H1 (cell line): ENCODE data around the gene SEMA6A. TPM values are rescaled to one million over a fixed set of nuclear protein-coding genes. Genes with fewer than 3 reads are reported as not detected.

Experiments
- CTCF ChIA-PET: fragments of 300-600 bp; sonication (Branson Sonifier 250); formaldehyde crosslinking; loops from one replicate; lab custom pipeline; 2021; ENCODE audit not compliant: partially characterized antibody; lab: Charles Lee
- POLR2A ChIA-PET: fragments of 300-600 bp; sonication (Branson Sonifier 250); formaldehyde crosslinking; loops from one replicate; lab custom pipeline; 2021; ENCODE audit warnings: inconsistent platforms; ENCODE audit not compliant: partially characterized antibody; lab: Charles Lee
- DNase-seq, 2 experiments: peaks; one replicate each; pipeline versions ENCODE4 v3.0.0 to v3.0.0-alpha.2; 2010 to 2022; ENCODE audit warnings: low spot score in 2 of 2, low read depth in 1 of 2, mixed read lengths in 1 of 2
- FAIRE-seq: peaks from 2 replicates; lab custom pipeline; 2011; peaks lifted over from hg19 to GRCh38; lab: Jason Lieb, UNC
- H2AFZ ChIP-seq: 2 replicates; pipeline ENCODE4 v1.8.1; 2012; ENCODE audit warnings: low read length, inconsistent platforms
- H2AK5ac ChIP-seq: 2 replicates; pipeline ENCODE4 v1.6.1; 2013; ENCODE audit warnings: low read depth, low read length
- H2BK120ac ChIP-seq: replicated peaks from 2 replicates; pipeline ENCODE3; 2013; ENCODE audit warnings: low read depth, low read length, inconsistent platforms
- H2BK12ac ChIP-seq: 2 replicates; pipeline ENCODE4 v1.6.1; 2013; ENCODE audit warnings: low read depth, low read length
- H2BK15ac ChIP-seq: 2 replicates; pipeline ENCODE4 v1.6.1; 2013; ENCODE audit warnings: low read length
- H2BK20ac ChIP-seq: 2 replicates; pipeline ENCODE4 v1.6.1; 2013; ENCODE audit warnings: low read length
- H2BK5ac ChIP-seq: 2 replicates; pipeline ENCODE4 v1.6.1; 2013; ENCODE audit warnings: low read depth, low read length
- H3K14ac ChIP-seq: 2 replicates; pipeline ENCODE4 v1.6.1; 2013; ENCODE audit warnings: inconsistent platforms; ENCODE audit not compliant: insufficient read length
- H3K18ac ChIP-seq: 2 replicates; pipeline ENCODE4 v1.6.1; 2013; ENCODE audit warnings: low read length; ENCODE audit errors: extremely low read depth
- H3K23ac ChIP-seq: 2 replicates; pipeline ENCODE4 v1.6.1; 2013; ENCODE audit warnings: inconsistent platforms; ENCODE audit not compliant: insufficient read length
- H3K23me2 ChIP-seq: 2 replicates; pipeline ENCODE4 v1.6.1; 2013; ENCODE audit warnings: low read depth, low read length
- H3K27ac ChIP-seq: 2 replicates; pipeline ENCODE4 v1.6.1; 2011; ENCODE audit warnings: low read depth, low read length, inconsistent platforms
- H3K27me3 ChIP-seq, 4 experiments: replicated peaks in 1 of 4; 1 replicate in 1 of 4; 2 replicates in 3 of 4; pipeline versions ENCODE4 v1.6.1 to v1.8.1; 2011 to 2013; ENCODE audit warnings: low read length in 3 of 4, mild to moderate bottlenecking in 3 of 4, inconsistent platforms in 2 of 4, mixed read lengths in 2 of 4, moderate library complexity in 1 of 4; ENCODE audit not compliant: control insufficient read depth in 3 of 4, insufficient read depth in 3 of 4; ENCODE audit errors: extremely low read depth in 1 of 4
- H3K36me3 ChIP-seq, 4 experiments: 2 replicates each; pipeline versions ENCODE4 v1.6.1 to v1.8.1; 2011 to 2013; ENCODE audit warnings: mild to moderate bottlenecking in 4 of 4, low read length in 3 of 4, moderate library complexity in 2 of 4, control low read depth in 1 of 4, inconsistent platforms in 1 of 4; ENCODE audit not compliant: insufficient read depth in 4 of 4, control insufficient read depth in 2 of 4
- H3K4ac ChIP-seq: replicated peaks from 2 replicates; pipeline ENCODE3; 2013; ENCODE audit warnings: low read length, low read depth, mixed read lengths, inconsistent platforms; ENCODE audit not compliant: insufficient read length
- H3K4me1 ChIP-seq, 4 experiments: replicated peaks in 1 of 4; 1 replicate in 1 of 4; 2 replicates in 3 of 4; pipeline versions ENCODE4 v1.6.1 to v1.8.1; 2011 to 2013; ENCODE audit warnings: low read length in 3 of 4, inconsistent platforms in 2 of 4, mixed read lengths in 1 of 4; ENCODE audit not compliant: insufficient read depth in 4 of 4, control insufficient read depth in 3 of 4
- H3K4me2 ChIP-seq, 2 experiments: 2 replicates each; pipeline versions ENCODE4 v1.6.1 to v1.8.1; 2011 to 2013; ENCODE audit warnings: low read depth in 2 of 2, low read length in 2 of 2, control low read depth in 1 of 2, inconsistent platforms in 1 of 2, mild to moderate bottlenecking in 1 of 2; ENCODE audit not compliant: insufficient read depth in 1 of 2
- H3K4me3 ChIP-seq, 4 experiments: fragments of 200-600, 300-600 bp in 1 of 4; sonication (generic), shearing (Covaris generic), sonication (Bioruptor Twin) in 1 of 4; 2 replicates each; pipeline versions ENCODE4 v1.5.1 to v1.8.1; 2011 to 2016; ENCODE audit warnings: low read length in 4 of 4, low read depth in 3 of 4, control low read depth in 2 of 4, inconsistent platforms in 2 of 4, mild to moderate bottlenecking in 2 of 4, mixed read lengths in 1 of 4, moderate library complexity in 1 of 4; ENCODE audit not compliant: insufficient read depth in 2 of 4; ENCODE audit errors: extremely low read depth in 1 of 4
- H3K56ac ChIP-seq: replicated peaks from 2 replicates; pipeline ENCODE3; 2013; ENCODE audit warnings: low read depth, mild to moderate bottlenecking, mixed read lengths, low read length, inconsistent platforms; ENCODE audit not compliant: insufficient read length
- H3K79me1 ChIP-seq: 2 replicates; pipeline ENCODE4 v1.6.1; 2013; ENCODE audit warnings: low read depth, low read length, control low read depth
- H3K79me2 ChIP-seq, 2 experiments: 2 replicates each; pipeline versions ENCODE4 v1.6.1 to v1.8.1; 2012 to 2013; ENCODE audit warnings: low read length in 2 of 2, mild to moderate bottlenecking in 2 of 2, inconsistent platforms in 1 of 2; ENCODE audit not compliant: insufficient read depth in 2 of 2, control insufficient read depth in 1 of 2
- H3K9ac ChIP-seq, 4 experiments: replicated peaks in 1 of 4; 1 replicate in 1 of 4; 2 replicates in 3 of 4; pipeline versions ENCODE4 v1.6.1 to v1.8.1; 2011 to 2013; ENCODE audit warnings: low read depth in 3 of 4, low read length in 3 of 4, control low read depth in 2 of 4, mild to moderate bottlenecking in 2 of 4, moderate library complexity in 2 of 4, inconsistent platforms in 1 of 4; ENCODE audit errors: extremely low read depth in 1 of 4
- H3K9me3 ChIP-seq, 2 experiments: 2 replicates each; pipeline versions ENCODE4 v1.6.1 to v1.8.1; 2012 to 2013; ENCODE audit warnings: mild to moderate bottlenecking in 2 of 2, moderate library complexity in 2 of 2, control low read depth in 1 of 2, inconsistent platforms in 1 of 2, low read depth in 1 of 2, low read length in 1 of 2, mixed read lengths in 1 of 2; ENCODE audit not compliant: insufficient read depth in 2 of 2
- H4K20me1 ChIP-seq, 2 experiments: replicated peaks in 1 of 2; 2 replicates each; pipeline versions ENCODE3 to v1.8.1; 2011 to 2013; ENCODE audit warnings: inconsistent platforms in 2 of 2, low read length in 2 of 2, mild to moderate bottlenecking in 1 of 2; ENCODE audit not compliant: insufficient read depth in 2 of 2, control insufficient read depth in 1 of 2
- H4K5ac ChIP-seq: 2 replicates; pipeline ENCODE4 v1.6.1; 2013; ENCODE audit warnings: low read length, low read depth, mixed read lengths, inconsistent platforms; ENCODE audit not compliant: insufficient read length
- H4K8ac ChIP-seq: 2 replicates; pipeline ENCODE4 v1.8.0; 2013; ENCODE audit warnings: mild to moderate bottlenecking, moderate library complexity, low read length, inconsistent platforms; ENCODE audit not compliant: insufficient read depth; ENCODE audit errors: extremely low read depth
- H4K91ac ChIP-seq: replicated peaks from 2 replicates; pipeline ENCODE3; 2013; ENCODE audit warnings: low read length, mixed read lengths, inconsistent platforms; ENCODE audit not compliant: insufficient read length
- ASH2L ChIP-seq: fragments of 200-600, 300-600 bp; sonication (generic); IDR thresholded peaks from one replicate; pipeline ENCODE4 v1.7.1; 2017; ENCODE audit warnings: low read length
- CBX5 ChIP-seq: fragments of 300-800, 300-1000 bp; sonication (generic); IDR thresholded peaks from 2 replicates; pipeline ENCODE4 v1.7.1; 2016; ENCODE audit warnings: antibody characterized with exemption, low read length, low read depth
- CHD1 ChIP-seq: IDR thresholded peaks from 2 replicates; pipeline ENCODE4 v1.6.1; 2012; ENCODE audit warnings: low read depth, low read length, improper control_type of control experiment
- KDM4A ChIP-seq: IDR thresholded peaks from one replicate; pipeline ENCODE4 v1.7.1; 2012; ENCODE audit warnings: low read depth, mild to moderate bottlenecking, moderate library complexity, low read length, inconsistent platforms; ENCODE audit not compliant: severe bottlenecking
- POLR2A ChIP-seq, 2 experiments: IDR thresholded peaks; 1 replicate in 1 of 2; 2 replicates in 1 of 2; pipeline ENCODE4 v1.6.1; 2011; ENCODE audit warnings: low read depth in 2 of 2, low read length in 2 of 2, mild to moderate bottlenecking in 2 of 2; ENCODE audit errors: control extremely low read depth in 1 of 2
- POLR2AphosphoS5 ChIP-seq: IDR thresholded peaks from 2 replicates; pipeline ENCODE4 v1.6.1; 2011; ENCODE audit warnings: low read depth, low read length
- RFX5 ChIP-seq: IDR thresholded peaks from 2 replicates; pipeline ENCODE4 v1.6.1; 2011; ENCODE audit warnings: low read depth, low read length, improper control_type of control experiment, borderline replicate concordance
- SAP30 ChIP-seq: fragments of 300-600 bp; sonication (generic); IDR thresholded peaks from 2 replicates; pipeline ENCODE4 v1.7.1; 2012; ENCODE audit warnings: low read length, moderate library complexity, mild to moderate bottlenecking, inconsistent platforms; ENCODE audit not compliant: insufficient read depth, insufficient replicate concordance
- SRF ChIP-seq: IDR thresholded peaks from 2 replicates; pipeline ENCODE4 v1.6.1; 2011; ENCODE audit warnings: mild to moderate bottlenecking, low read depth, low read length, moderate library complexity
- TEAD4 ChIP-seq: IDR thresholded peaks from 2 replicates; pipeline ENCODE4 v1.6.1; 2012; ENCODE audit warnings: low read depth, low read length, inconsistent platforms, mixed read lengths
- WGBS, 2 experiments: shearing (Covaris generic) in 1 of 2; methylation state at CpG; one replicate each; pipeline versions ENCODE4 v1.1.6 to v1.1.7; 2013 to 2015; ENCODE audit warnings: low lambda C conversion rate in 2 of 2, mixed read lengths in 2 of 2, inconsistent platforms in 1 of 2, low coverage in 1 of 2, missing lambda C conversion rate in 1 of 2; ENCODE audit not compliant: insufficient replicate concordance in 2 of 2, insufficient coverage in 1 of 2, insufficient read length in 1 of 2; ENCODE audit errors: extremely low coverage in 1 of 2, missing lambda C conversion rate in 1 of 2; 5-methylcytosine and 5-hydroxymethylcytosine counted together
- polyA plus RNA-seq, 7 experiments: library from polyadenylated mRNA; depleted of rRNA in 3 of 7; stranded (reverse) in 5 of 7; unstranded in 2 of 7; fragments of >200 nt in 5 of 7; fragments of 200-250 nt in 2 of 7; gene quantifications; 1 replicate in 5 of 7; 2 replicates in 1 of 7; 4 replicates in 1 of 7; pipeline versions ENCODE4 v1.2.1 to v1.2.3, GENCODE V29; 2011 to 2013; ENCODE audit warnings: missing spikeins in 2 of 7, mixed read lengths in 2 of 7
- total RNA-seq: library from RNA; stranded (reverse); fragmentation: NEBNext Ultra II Directional; extraction: Animal tissue kit (Norgen Biotek cat#: 25700); gene quantifications from 2 replicates; pipeline ENCODE4 v1.2.1, GENCODE V29; 2021
- TF ChIP-seq, protein P1 (sequence below): IDR thresholded peaks from 2 replicates; pipeline ENCODE4 v1.6.1; 2012; ENCODE audit warnings: inconsistent platforms

Gene SEMA6A
- total and polyA plus RNA-seq, 2 of the 8 experiments (the other 6 are each of a cell fraction or from before 2014, with no cell fraction given), result 78.3 to 277 TPM

DNA sequence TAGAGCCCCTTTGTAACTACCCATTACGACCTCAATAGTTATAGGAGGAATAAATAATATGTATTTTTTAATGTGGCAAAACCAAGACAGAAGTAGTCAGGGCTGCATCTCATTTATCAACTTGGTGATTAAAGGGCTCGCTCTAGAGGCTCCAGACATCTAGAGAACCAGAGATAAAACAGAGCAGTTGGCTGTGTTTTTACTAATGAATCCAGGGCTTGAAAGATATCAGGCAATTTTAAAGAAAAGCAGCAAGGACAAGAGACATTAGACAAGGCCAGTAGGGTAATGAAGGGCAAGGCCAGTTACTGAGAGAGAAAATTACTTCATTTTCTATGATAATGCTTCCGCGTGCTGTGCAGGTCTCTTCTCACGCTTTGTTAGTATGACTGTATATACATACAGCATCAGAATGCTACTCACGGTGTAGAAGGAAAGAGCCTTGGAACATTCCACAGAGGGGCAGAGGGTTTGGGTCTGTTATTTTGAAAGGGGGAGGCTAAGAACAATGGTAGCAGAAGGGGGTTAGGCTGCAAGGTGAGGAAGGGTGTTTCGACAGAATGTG lies 110.4 kb downstream of the SEMA6A start:
- no peak overlapping the region for H2BK15ac ChIP-seq
- H3K79me2 ChIP-seq, result no peaks in the 10 kb centered on the region
- POLR2A ChIA-PET, result interaction anchor here (1.3 kb wide), 1 partner anchor 11 kb away, joined by 4 read pairs; no protein-coding TSS in a partner anchor
- DNase-seq (no peak), FAIRE-seq (no peak)
- H3K4me1 ChIP-seq, result peaks cover 0 to 2% (median 0%) of the 10 kb centered on the region in 4 experiments; a peak in 2 of 7 replicates
- H2AK5ac ChIP-seq, result no peak overlapping the region
- H2BK12ac ChIP-seq, result no peak overlapping the region
- H3K14ac ChIP-seq, result no peak overlapping the region
- H3K9me3 ChIP-seq, result no peaks in the 10 kb centered on the region
- H2BK20ac ChIP-seq, result no peak overlapping the region
- no peak overlapping the region for H2BK120ac ChIP-seq
- H3K36me3 ChIP-seq, result peaks cover 16 to 97% (median 45%) of the 10 kb centered on the region in 4 experiments; a peak in 7 of 8 replicates
- no peak overlapping the region for H3K23ac ChIP-seq
- no peak overlapping the region for H3K4me3 ChIP-seq
- no peaks in the 10 kb centered on the region for H3K23me2 ChIP-seq
- 0 out of 2 replicates have a peak, but pooled peaks cover 3% of the 10 kb centered on the region for H3K79me1 ChIP-seq
- H3K4me2 ChIP-seq, result no peak overlapping the region
- no peak overlapping the region for H3K4ac ChIP-seq
- no peaks in the 10 kb centered on the region for H3K27me3 ChIP-seq
- H2AFZ ChIP-seq, result no peak overlapping the region
- no peak overlapping the region for H2BK5ac ChIP-seq
- H3K9ac ChIP-seq, result no peak overlapping the region
- no peak overlapping the region for H4K5ac ChIP-seq
- 0 out of 2 replicates have a peak overlapping the region, but pooled peaks have one; percentile 21 for H3K27ac ChIP-seq
- no peak overlapping the region for H4K91ac ChIP-seq
- TF ChIP-seq SRF (no peak), CBX5 (no peak), RFX5 (no peak), CHD1 (no peak), POLR2AphosphoS5 (no peak), POLR2A (IDR thresholded peaks at IDR 0.05; ENCODE audit: control extremely low read depth in 1 of 2, low read depth in 2 of 2, low read length in 2 of 2) (no peak), TEAD4 (no peak), SAP30 (no peak), KDM4A (no peak), ASH2L (no peak)
- TF ChIP-seq, protein P1, sequence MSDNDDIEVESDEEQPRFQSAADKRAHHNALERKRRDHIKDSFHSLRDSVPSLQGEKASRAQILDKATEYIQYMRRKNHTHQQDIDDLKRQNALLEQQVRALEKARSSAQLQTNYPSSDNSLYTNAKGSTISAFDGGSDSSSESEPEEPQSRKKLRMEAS, result no peak
- TF ChIP-seq, all 59 proteins: peak for 0
- Histone ChIP-seq H3K56ac (no peak overlapping the region), H4K20me1 (peaks cover 3 to 4% of the 10 kb centered on the region in 2 experiments), H4K8ac (no peak overlapping the region), H3K18ac (no peak overlapping the region)
- CTCF ChIA-PET, result interaction anchor here (1.0 to 2.1 kb wide), 3 partner anchors 12 to 327 kb away, joined by 3 to 5 read pairs (median 5); no protein-coding TSS in a partner anchor
- WGBS, 2 experiments, result 84% methylated on average over 7 of the region's 7 CpGs; no CpG with 5 or more reads in 1 of the 2 experiments
